ENCODE data around the gene SEC61B. TPM values are rescaled to one million over a fixed set of nuclear protein-coding genes. Genes with fewer than 3 reads are reported as not detected.
A peak's percentile ranks its signal among the peaks of the same experiment; 100 is the strongest.

The SEC61B gene
- total RNA-seq, 2 donors from 2014 or later: 153 to 187 TPM

DNA sequence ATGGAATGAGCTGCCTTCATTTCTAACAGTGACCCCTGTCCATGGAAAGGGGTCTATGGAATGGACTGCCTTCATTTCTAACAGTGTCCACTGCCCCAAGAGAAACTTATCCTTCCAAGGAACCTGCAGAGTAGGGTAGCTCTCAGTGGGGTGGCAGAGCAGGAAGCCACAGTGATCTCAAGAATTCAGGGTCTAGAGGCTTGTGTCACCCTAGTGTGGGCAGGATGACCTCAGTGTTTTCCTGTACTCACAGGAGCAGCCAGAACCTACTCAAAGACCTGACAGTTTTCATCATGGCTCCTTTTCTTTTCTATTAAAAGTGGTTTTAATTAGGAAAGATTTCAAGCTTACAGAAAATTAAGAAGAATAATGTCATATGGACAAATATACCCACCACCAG is 27.5 kb downstream of the SEC61B start:
- no peaks in the 10 kb centered on the region for H3K9me3 ChIP-seq (ENCODE audit: control insufficient read depth, low read length)
- DNase-seq: peak; percentile 13
- H3K9ac ChIP-seq (ENCODE audit: extremely low read depth, low read length, poor library complexity, severe bottlenecking): no peak overlapping the region
- Mint-ChIP-seq H3K36me3 (ENCODE audit: low read depth) (no peaks in the 10 kb centered on the region), H3K4me3 (no peak overlapping the region), H3K9me3 (peaks cover 1% of the 10 kb centered on the region), H3K4me1 (no peaks in the 10 kb centered on the region), H3K27me3 (ENCODE audit: insufficient read depth) (no peaks in the 10 kb centered on the region), H3K27ac (no peak overlapping the region)
- H3K27ac ChIP-seq (ENCODE audit: low read depth, low read length): no peak overlapping the region
- TF ChIP-seq, protein P1, sequence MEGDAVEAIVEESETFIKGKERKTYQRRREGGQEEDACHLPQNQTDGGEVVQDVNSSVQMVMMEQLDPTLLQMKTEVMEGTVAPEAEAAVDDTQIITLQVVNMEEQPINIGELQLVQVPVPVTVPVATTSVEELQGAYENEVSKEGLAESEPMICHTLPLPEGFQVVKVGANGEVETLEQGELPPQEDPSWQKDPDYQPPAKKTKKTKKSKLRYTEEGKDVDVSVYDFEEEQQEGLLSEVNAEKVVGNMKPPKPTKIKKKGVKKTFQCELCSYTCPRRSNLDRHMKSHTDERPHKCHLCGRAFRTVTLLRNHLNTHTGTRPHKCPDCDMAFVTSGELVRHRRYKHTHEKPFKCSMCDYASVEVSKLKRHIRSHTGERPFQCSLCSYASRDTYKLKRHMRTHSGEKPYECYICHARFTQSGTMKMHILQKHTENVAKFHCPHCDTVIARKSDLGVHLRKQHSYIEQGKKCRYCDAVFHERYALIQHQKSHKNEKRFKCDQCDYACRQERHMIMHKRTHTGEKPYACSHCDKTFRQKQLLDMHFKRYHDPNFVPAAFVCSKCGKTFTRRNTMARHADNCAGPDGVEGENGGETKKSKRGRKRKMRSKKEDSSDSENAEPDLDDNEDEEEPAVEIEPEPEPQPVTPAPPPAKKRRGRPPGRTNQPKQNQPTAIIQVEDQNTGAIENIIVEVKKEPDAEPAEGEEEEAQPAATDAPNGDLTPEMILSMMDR (conservative IDR thresholded peaks at IDR 0.05): no peak
- H3K27me3 ChIP-seq (ENCODE audit: control insufficient read depth, insufficient read depth, low read length, poor library complexity, severe bottlenecking): no peaks in the 10 kb centered on the region
- H3K4me1 ChIP-seq (ENCODE audit: control insufficient read depth, insufficient read depth, low read length): no peaks in the 10 kb centered on the region
- no peaks in the 10 kb centered on the region for H3K36me3 ChIP-seq (ENCODE audit: control insufficient read depth, insufficient read depth, low read length)
- no peak overlapping the region for H3K4me3 ChIP-seq (ENCODE audit: low read length)

DNA sequence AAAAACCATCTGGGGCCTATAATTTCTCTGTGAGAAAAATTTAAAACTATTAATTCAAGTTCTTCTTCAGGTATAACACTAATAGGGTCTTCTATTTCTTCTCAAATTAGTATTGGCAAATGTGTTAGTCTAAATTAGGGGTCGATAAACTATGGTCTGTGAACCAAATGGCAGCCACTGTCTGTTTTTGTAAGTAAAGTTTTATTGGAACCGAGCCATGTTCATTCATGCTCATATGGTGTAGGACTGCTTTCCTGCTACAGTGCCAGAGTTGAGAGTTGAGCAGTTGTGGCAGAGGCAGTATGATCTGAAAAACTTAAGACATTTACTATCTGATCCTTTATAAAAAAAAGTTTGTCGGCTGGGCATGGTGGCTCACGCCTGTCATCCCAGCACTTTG is 29.1 kb downstream of the SEC61B start:
- H3K4me1 Mint-ChIP-seq: no peaks in the 10 kb centered on the region
- no peak for DNase-seq
- no peaks in the 10 kb centered on the region for H3K4me1 ChIP-seq (ENCODE audit: control insufficient read depth, insufficient read depth, low read length)
- H3K27ac Mint-ChIP-seq: no peak overlapping the region
- WGBS, 2 experiments (ENCODE audit: insufficient coverage in 1 of 2, insufficient read length in 1 of 2): 91 to 92% methylated on average over 4 of the region's 4 CpGs
- no peak overlapping the region for H3K9ac ChIP-seq (ENCODE audit: extremely low read depth, low read length, poor library complexity, severe bottlenecking)
- TF ChIP-seq, protein P1 (conservative IDR thresholded peaks at IDR 0.05): no peak
- H3K36me3 ChIP-seq (ENCODE audit: control insufficient read depth, insufficient read depth, low read length): no peaks in the 10 kb centered on the region
- H3K27me3 ChIP-seq (ENCODE audit: control insufficient read depth, insufficient read depth, low read length, poor library complexity, severe bottlenecking): no peaks in the 10 kb centered on the region
- H3K9me3 Mint-ChIP-seq: peaks cover 1% of the 10 kb centered on the region
- no peaks in the 10 kb centered on the region for H3K9me3 ChIP-seq (ENCODE audit: control insufficient read depth, low read length)
- no peaks in the 10 kb centered on the region for H3K27me3 Mint-ChIP-seq (ENCODE audit: insufficient read depth)
- H3K27ac ChIP-seq (ENCODE audit: low read depth, low read length): no peak overlapping the region
- no peak overlapping the region for H3K4me3 ChIP-seq (ENCODE audit: low read length)
- no peaks in the 10 kb centered on the region for H3K36me3 Mint-ChIP-seq (ENCODE audit: low read depth)
- no peak overlapping the region for H3K4me3 Mint-ChIP-seq

DNA sequence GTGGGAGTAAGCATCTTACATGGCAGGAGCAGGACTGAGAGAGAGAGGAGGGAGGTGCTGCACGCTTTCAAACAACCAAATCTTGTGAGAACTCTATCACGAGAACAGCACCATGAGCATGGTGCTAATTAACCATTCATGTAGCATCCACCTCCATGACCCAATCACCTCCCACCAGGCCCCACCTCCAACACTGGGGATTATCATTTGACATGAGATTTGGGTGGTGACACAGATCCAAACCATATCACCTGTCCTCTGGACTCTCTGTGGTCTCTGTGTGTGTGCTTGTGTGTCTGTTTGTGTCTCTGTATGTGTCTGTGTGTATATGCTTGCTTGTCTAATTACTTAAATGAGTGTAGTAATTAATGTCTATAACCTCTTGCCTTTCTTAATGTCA is 31.1 kb downstream of the SEC61B start:
- no peak overlapping the region for H3K27ac ChIP-seq (ENCODE audit: low read depth, low read length)
- no peak overlapping the region for H3K4me3 ChIP-seq (ENCODE audit: low read length)
- Mint-ChIP-seq H3K4me1 (no peaks in the 10 kb centered on the region), H3K36me3 (ENCODE audit: low read depth) (no peaks in the 10 kb centered on the region), H3K9me3 (no peaks in the 10 kb centered on the region), H3K27ac (no peak overlapping the region), H3K4me3 (no peak overlapping the region), H3K27me3 (ENCODE audit: insufficient read depth) (peaks cover 3% of the 10 kb centered on the region)
- WGBS, 2 experiments (ENCODE audit: insufficient coverage in 1 of 2, insufficient read length in 1 of 2): 93% methylated on average over 2 of the region's 2 CpGs; no CpG with 5 or more reads in 1 of the 2 experiments
- H3K4me1 ChIP-seq (ENCODE audit: control insufficient read depth, insufficient read depth, low read length): no peaks in the 10 kb centered on the region
- DNase-seq: peak; percentile 14
- H3K9ac ChIP-seq (ENCODE audit: extremely low read depth, low read length, poor library complexity, severe bottlenecking): no peak overlapping the region
- TF ChIP-seq, protein P1 (conservative IDR thresholded peaks at IDR 0.05): no peak
- H3K9me3 ChIP-seq (ENCODE audit: control insufficient read depth, low read length): no peaks in the 10 kb centered on the region
- no peaks in the 10 kb centered on the region for H3K27me3 ChIP-seq (ENCODE audit: control insufficient read depth, insufficient read depth, low read length, poor library complexity, severe bottlenecking)
- no peaks in the 10 kb centered on the region for H3K36me3 ChIP-seq (ENCODE audit: control insufficient read depth, insufficient read depth, low read length)

All from endodermal cell (in vitro differentiated cells).